MCF 10A (cell line): ENCODE measurements around the gene QSER1. TPM values are rescaled to one million over a fixed set of nuclear protein-coding genes. Genes with fewer than 3 reads are reported as not detected.
"Not testable (repeated sequence)": the region's sequence is repeated elsewhere in the genome, so short reads cannot be mapped to it uniquely, and the experiment has no call there.

Experiments
- BruUV-seq: library from RNA; stranded (reverse); fragments of 400-500 nt; replicated peaks from 2 replicates; lab custom pipeline; 2021; lab: Mats Ljungman, UMichigan
- CTCF ChIA-PET: fragments of 300-600 bp; sonication (Branson Sonifier 250); formaldehyde crosslinking; extraction: SDS; loops from one replicate; lab custom pipeline; 2021; ENCODE audit warnings: antibody characterized with exemption, inconsistent platforms; lab: Yijun Ruan, JAX
- POLR2A ChIA-PET: fragments of 300-600, 350-650 bp; sonication (Branson Sonifier 250); formaldehyde crosslinking; extraction: SDS; loops from one replicate; lab custom pipeline; 2020; ENCODE audit warnings: antibody characterized with exemption, inconsistent platforms; lab: Yijun Ruan, JAX
- DNase-seq: peaks from one replicate; pipeline ENCODE4 v3.0.0-alpha.2; 2018; ENCODE audit not compliant: unreplicated experiment
- H3K27ac Mint-ChIP-seq: one replicate; pipeline ENCODE4 v1.8.0; 2022; ENCODE audit warnings: mild to moderate bottlenecking, low read depth, mixed read lengths; ENCODE audit not compliant: unreplicated experiment
- H3K27me3 Mint-ChIP-seq: one replicate; pipeline ENCODE4 v1.8.0; 2022; ENCODE audit warnings: mixed read lengths; ENCODE audit not compliant: insufficient read depth, unreplicated experiment
- H3K36me3 Mint-ChIP-seq: one replicate; pipeline ENCODE4 v1.8.0; 2022; ENCODE audit warnings: mild to moderate bottlenecking, moderate library complexity, mixed read lengths; ENCODE audit not compliant: insufficient read depth, unreplicated experiment
- H3K4me1 Mint-ChIP-seq: one replicate; pipeline ENCODE4 v1.8.0; 2022; ENCODE audit warnings: mixed read lengths; ENCODE audit not compliant: insufficient read depth, unreplicated experiment
- H3K4me3 Mint-ChIP-seq: one replicate; pipeline ENCODE4 v1.8.0; 2022; ENCODE audit warnings: mild to moderate bottlenecking, moderate library complexity, mixed read lengths; ENCODE audit not compliant: unreplicated experiment
- H3K9me3 Mint-ChIP-seq: one replicate; pipeline ENCODE4 v1.8.0; 2022; ENCODE audit warnings: mixed read lengths; ENCODE audit not compliant: unreplicated experiment
- CTCF ChIP-seq: fragments of 200-600 bp; IDR thresholded peaks from one replicate; pipeline ENCODE4 v1.8.0; 2022; ENCODE audit warnings: antibody characterized with exemption, mild to moderate bottlenecking; ENCODE audit not compliant: unreplicated experiment
- intact Hi-C: fragments of 100-400 bp; cut with micrococcal nuclease; formaldehyde crosslinking; loops from 2 replicates; pipeline ENCODE4 v1.14.1; 2022
- total RNA-seq: library from RNA; stranded (reverse); gene quantifications from 2 replicates; pipeline ENCODE4 v1.2.3, GENCODE V29; 2022

The QSER1 gene
- total RNA-seq, 1 experiment from 2014 or later: 39.3 TPM

GRCh38 chr11:33027846-33028536 is 135.4 kb downstream of the QSER1 start:
- no TSS peak for BruUV-seq
- Mint-ChIP-seq H3K9me3 (no peaks in the 10 kb centered on the region), H3K27me3 (no peaks in the 10 kb centered on the region), H3K36me3 (peaks cover 12% of the 10 kb centered on the region), H3K4me1 (peaks cover 5% of the 10 kb centered on the region), H3K4me3 (no peak overlapping the region), H3K27ac (no peak overlapping the region)
- DNase-seq: no peak
- no peak for TF ChIP-seq CTCF
- ChIA-PET CTCF (interaction anchor here (1.4 kb wide), 1 partner anchor 38 kb away, joined by 8 read pairs; no protein-coding TSS in a partner anchor), POLR2A (interaction anchor here (0.6 to 5.5 kb wide), 3 partner anchors 11 to 100 kb away, joined by 3 to 44 read pairs (median 3); partner anchors contain the start of gene TCP11L1)
- intact Hi-C loops: no loop called here

DNA sequence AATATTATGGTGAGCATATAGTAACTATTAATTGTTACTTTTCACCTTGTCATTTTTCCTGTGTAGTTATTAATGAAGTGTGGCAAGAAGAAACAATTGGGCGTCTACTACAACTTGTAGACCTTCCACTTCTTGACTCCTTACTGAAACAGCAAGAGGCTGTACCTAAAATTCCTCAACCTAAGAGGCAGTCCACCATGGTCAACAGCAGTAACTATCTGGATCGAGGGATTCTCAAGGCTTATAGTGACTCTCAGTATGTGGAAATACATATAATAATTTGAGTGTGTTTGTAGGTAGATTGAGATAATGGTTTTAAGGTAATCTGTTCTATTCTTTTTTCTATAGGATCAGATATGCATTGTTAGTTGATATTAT is 135.9 kb downstream of the QSER1 start:
- Mint-ChIP-seq H3K9me3 (no peaks in the 10 kb centered on the region), H3K4me3 (no peak overlapping the region), H3K27ac (no peak overlapping the region), H3K27me3 (no peaks in the 10 kb centered on the region), H3K36me3 (peaks cover 12% of the 10 kb centered on the region), H3K4me1 (peaks cover 5% of the 10 kb centered on the region)
- TF ChIP-seq CTCF: no peak
- CTCF ChIA-PET: interaction anchor here (1.1 to 1.4 kb wide), 2 partner anchors 10 to 38 kb away, joined by 6 to 8 read pairs; no protein-coding TSS in a partner anchor
- BruUV-seq: no TSS peak
- intact Hi-C loops: no loop called here
- no peak for DNase-seq
- POLR2A ChIA-PET: interaction anchor here (5.5 kb wide), 1 partner anchor 11 kb away, joined by 44 read pairs; the partner anchor contains the start of gene TCP11L1

- POLR2A ChIA-PET: interaction anchor here (5.5 kb wide), 1 partner anchor 10 kb away, joined by 44 read pairs; the partner anchor contains the start of gene TCP11L1
- H3K4me1 Mint-ChIP-seq, H3K4me3 Mint-ChIP-seq, H3K27me3 Mint-ChIP-seq, BruUV-seq, H3K27ac Mint-ChIP-seq, H3K9me3 Mint-ChIP-seq, DNase-seq, intact Hi-C loops: not testable (repeated sequence)
- H3K36me3 Mint-ChIP-seq: peaks cover 12% of the 10 kb centered on the region
- CTCF ChIA-PET: interaction anchor here (0.9 to 1.1 kb wide), 2 partner anchors 9 to 34 kb away, joined by 5 to 6 read pairs; no protein-coding TSS in a partner anchor
These were observed 136.6 kb downstream of the QSER1 start for GRCh38 chr11:33029218-33029617.

Other genes starting within 250 kb of the QSER1 start
- gene CCDC73, start 98.1 kb upstream of the QSER1 start, total RNA-seq: 0.09 and 0.17 TPM in 2 replicates
- 1.1 and 1.2 TPM in 2 replicates for gene PRRG4, start 62.9 kb upstream of the QSER1 start, total RNA-seq
- 2.2 and 3.6 TPM in 2 replicates for gene DEPDC7, start 123.1 kb downstream of the QSER1 start, total RNA-seq
- gene TCP11L1, start 146.8 kb downstream of the QSER1 start, total RNA-seq: 25.8 and 26.9 TPM in 2 replicates